ENCODE data around the gene TAF11L14.
"Not testable (repeated sequence)": the region's sequence is repeated elsewhere in the genome, so short reads cannot be mapped to it uniquely, and the experiment has no call there.

TAF11L14 gene

DNA sequence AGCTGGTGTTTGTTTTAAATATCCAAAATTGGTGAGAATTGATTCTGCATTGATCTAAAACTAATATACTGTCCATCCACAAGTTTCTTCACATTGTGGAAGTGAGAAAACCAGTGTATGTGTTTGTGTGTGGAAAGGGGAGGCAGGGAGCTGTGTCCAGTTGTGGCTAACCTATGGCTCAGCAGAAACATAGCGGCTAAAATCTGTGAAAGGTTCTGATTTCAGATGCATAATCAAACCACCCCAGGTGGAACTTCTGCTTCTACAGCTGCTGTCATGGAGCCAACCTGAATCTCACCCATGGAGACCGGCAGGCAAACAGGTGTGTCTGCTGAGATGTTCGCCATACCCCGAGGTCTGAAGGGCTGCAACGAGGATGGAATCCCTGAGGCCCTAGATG is at the start of gene TAF11L14:
Gene TAF11L14 (plus strand): TSS at position 301 of the 400 bp plus-strand sequence.
- no peak for DNase-seq

DNA sequence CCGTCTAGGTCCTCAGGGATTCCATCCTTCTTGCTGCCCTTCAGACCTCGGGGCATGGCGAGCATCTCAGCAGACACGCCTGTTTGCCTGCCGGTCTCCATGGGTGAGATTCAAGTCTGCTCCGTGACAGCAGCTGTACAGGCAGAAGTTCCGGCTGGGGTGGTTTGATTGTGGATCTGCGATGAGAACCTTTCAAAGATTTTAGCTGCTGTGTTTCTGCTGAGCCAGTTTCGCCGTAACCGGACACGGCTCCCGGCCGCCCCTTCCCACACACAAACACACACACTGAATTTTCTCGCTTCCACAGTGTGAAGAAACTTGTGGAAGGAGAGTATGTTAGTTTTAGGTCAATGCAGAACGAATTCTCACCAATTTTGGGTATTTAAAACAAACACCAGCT is 48.6 kb upstream of the TAF11L14 start, which contains the start of gene TAF11L7:
Gene TAF11L7 (minus strand): TSS at position 101 of the 400 bp plus-strand sequence.
- not testable (repeated sequence) for DNase-seq

DNA sequence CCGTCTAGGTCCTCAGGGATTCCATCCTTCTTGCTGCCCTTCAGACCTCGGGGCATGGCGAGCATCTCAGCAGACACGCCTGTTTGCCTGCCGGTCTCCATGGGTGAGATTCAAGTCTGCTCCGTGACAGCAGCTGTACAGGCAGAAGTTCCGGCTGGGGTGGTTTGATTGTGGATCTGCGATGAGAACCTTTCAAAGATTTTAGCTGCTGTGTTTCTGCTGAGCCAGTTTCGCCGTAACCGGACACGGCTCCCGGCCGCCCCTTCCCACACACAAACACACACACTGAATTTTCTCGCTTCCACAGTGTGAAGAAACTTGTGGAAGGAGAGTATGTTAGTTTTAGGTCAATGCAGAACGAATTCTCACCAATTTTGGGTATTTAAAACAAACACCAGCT is 43.4 kb upstream of the TAF11L14 start, which contains the start of gene TAF11L8:
Gene TAF11L8 (minus strand): TSS at position 101 of the 400 bp plus-strand sequence.
- not testable (repeated sequence) for DNase-seq

DNA sequence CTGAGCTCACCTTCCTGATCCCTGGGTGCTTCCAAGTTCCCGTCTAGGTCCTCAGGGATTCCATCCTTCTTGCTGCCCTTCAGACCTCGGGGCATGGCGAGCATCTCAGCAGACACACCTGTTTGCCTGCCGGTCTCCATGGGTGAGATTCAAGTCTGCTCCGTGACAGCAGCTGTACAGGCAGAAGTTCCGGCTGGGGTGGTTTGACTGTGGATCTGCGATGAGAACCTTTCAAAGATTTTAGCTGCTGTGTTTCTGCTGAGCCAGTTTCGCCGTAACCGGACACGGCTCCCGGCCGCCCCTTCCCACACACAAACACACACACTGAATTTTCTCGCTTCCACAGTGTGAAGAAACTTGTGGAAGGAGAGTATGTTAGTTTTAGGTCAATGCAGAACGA is 40.0 kb upstream of the TAF11L14 start, which contains the start of gene TAF11L9:
Gene TAF11L9 (minus strand): TSS at position 140 of the 400 bp plus-strand sequence.
- DNase-seq: not testable (repeated sequence)

DNA sequence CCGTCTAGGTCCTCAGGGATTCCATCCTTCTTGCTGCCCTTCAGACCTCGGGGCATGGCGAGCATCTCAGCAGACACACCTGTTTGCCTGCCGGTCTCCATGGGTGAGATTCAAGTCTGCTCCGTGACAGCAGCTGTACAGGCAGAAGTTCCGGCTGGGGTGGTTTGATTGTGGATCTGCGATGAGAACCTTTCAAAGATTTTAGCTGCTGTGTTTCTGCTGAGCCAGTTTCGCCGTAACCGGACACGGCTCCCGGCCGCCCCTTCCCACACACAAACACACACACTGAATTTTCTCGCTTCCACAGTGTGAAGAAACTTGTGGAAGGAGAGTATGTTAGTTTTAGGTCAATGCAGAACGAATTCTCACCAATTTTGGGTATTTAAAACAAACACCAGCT is 36.5 kb upstream of the TAF11L14 start, which contains the start of gene TAF11L10:
Gene TAF11L10 (minus strand): TSS at position 101 of the 400 bp plus-strand sequence.
- not testable (repeated sequence) for DNase-seq

DNA sequence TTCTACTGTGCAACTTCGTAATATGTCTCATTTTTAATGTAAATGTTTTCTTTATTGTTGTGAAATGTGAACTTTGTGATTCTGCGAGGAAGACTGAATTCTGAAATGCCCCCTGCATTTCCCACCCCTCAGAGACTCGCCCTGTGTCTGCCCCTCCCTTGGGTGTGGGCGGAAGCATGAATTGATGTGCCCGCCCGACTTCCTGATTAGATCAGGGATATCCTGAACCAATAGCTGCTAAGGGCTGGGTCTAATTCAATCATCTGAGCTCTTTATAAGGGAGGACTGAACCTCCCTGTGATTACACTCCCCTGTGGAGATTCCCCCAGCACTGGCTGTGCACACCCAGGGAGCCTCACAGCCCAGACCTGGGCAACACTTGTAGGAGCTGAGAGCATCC is 30.4 kb upstream of the TAF11L14 start, which contains the start of gene TAF11L11:
Gene TAF11L11 (plus strand): TSS at position 304 of the 400 bp plus-strand sequence.
- not testable (repeated sequence) for DNase-seq

DNA sequence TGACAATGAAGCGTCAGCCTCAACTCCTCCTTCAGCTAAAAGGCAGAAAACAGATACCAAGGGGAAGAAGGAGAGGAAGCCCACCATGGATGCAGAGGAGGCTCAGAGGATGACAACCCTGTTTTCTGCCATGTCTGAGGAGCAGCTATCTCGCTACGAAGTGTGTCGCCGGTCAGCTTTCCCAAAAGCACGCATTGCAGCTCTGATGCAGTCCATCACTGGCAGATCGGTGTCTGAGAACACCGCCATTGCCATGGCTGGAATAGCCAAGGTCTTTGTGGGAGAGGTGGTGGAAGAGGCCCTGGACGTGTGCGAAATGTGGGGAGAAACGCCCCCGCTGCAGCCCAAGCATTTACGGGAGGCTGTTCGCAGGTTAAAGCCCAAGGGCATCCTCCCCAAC is 29.3 kb upstream of the TAF11L14 start:
- DNase-seq: no peak

DNA sequence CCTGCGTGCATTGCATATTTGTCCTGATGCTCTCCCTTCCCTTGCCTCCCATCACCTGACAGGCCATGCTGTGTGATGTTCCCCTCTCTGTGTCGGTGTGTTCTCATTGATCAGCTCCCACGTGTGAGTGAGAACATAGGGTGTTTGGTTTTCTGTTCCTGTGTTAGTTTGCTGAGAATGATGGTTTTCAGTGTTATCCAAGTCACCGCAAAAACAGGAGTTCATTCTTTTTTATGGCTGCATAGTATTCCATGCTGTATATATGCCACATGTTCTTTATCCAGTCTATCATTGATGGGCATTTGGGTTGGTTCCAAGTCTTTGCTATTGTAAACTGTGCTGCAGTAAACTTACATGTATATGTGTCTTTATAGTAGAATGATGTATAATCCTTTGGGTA is 26.8 kb upstream of the TAF11L14 start:
- not testable (repeated sequence) for DNase-seq

DNA sequence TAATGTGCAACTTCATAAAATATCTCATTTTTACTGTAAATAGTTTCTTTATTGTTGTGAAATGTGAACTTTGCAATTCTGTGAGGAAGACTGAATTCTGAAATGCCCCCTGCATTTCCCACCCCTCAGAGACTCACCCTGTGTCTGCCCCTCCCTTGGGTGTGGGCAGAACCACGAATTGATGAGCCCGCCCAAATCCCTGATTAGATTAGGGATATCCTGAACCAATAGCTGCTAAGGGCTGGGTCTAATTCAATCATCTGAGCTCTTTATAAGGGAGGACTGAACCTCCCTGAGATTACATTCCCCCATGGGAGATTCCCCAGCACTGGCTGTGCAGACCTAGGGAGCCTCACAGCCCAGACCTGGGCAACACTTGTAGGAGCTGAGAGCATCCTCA is 24.2 kb upstream of the TAF11L14 start, which contains the start of gene TAF11L12:
Gene TAF11L12 (plus strand): TSS at position 301 of the 400 bp plus-strand sequence.
- not testable (repeated sequence) for DNase-seq

DNA sequence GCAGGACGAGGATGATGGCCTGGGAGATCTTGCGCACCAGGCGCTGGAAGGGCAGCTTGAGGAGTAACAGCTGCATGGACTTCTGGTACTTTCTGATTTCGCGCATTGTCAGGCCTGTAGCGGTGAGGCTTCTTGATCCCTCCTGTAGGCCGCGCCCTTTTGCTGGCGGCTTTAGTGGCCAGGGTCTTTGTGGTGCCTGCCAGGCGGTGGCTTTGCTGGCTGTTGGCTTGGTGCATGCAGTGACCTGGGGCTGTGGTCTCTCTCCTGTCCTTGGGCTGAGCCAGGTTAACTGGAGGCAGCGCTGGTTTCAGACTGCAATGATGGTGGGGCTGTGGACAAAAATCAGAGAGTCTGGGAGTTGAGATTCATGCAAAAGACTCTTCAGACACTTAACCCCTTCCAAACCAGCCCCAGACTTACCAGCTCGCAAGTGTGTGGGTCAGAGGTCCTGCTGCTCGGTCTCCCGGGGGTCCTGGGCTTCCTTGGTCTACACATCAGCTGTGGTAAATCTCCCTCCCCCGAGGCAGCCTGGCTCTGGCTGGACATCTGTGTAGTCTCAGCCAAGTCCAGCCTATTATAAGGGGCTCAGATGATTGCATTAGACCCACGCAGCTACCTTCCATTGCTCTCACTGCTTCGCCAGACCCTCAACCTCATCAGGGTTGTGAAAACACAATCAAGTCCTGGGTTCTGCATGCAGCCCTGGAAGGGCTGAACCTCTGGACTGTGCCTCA is 19.2 kb upstream of the TAF11L14 start:
- DNase-seq: no peak

DNA sequence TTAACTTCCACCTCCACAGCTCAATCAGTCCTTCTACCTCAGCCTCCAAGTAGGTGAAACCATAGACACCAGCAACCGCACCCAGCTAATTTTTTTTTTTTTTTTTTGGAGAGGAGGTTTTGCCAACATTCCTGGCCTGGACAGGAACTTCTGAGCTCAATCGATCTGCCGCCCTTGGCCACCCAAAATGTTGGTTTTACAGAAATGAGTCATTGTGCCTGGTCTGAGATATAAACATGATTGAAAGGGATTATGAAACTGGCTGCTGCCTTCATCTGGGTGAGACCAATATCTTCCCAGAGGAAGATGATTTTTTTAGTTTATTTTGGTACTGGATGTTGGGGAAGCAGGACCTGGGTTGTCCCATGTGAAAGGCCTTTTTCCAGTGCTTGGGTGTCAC is 14.9 kb upstream of the TAF11L14 start:
- DNase-seq: no peak

DNA sequence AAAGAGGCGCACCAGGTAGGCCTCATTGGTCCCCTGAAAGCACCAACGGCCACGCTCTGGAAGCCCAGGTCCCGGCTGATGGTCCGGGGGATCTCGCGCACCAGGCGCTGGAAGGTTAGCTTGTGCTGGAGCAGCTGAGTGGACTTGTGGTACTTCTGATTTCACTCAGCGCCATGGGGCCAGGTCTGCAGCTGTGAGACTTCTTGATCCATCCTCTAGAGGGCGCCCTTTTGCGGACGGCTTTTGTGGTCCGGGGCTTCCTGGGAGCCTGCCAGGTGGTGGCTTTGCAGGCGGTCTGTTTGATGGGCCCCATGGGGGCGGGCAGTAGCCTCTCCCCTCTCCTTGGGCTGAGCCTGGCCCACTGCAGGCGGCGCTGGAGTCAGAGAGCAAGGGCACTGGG is 13.6 kb upstream of the TAF11L14 start:
- no peak for DNase-seq

DNA sequence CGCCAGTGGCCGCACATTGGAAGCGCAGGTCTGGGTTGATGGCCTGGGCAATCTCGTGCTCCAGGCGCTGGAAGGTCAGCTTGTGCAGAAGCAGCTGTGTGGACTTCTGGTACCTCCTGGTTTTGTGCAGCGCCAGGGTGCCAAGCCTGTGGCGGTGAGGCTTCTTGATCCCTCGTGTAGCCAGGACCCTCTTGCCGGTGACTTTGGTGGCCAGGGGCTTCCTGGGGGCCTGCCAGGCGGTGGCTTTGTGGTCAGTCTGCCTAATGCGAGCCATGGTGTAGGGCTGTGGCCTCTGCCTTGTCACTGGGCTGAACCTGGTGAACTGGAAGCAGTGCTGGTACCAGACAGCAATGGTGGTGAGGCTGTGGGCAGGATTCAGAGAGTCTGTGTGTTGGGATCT is 8.6 kb upstream of the TAF11L14 start:
- DNase-seq: no peak

DNA sequence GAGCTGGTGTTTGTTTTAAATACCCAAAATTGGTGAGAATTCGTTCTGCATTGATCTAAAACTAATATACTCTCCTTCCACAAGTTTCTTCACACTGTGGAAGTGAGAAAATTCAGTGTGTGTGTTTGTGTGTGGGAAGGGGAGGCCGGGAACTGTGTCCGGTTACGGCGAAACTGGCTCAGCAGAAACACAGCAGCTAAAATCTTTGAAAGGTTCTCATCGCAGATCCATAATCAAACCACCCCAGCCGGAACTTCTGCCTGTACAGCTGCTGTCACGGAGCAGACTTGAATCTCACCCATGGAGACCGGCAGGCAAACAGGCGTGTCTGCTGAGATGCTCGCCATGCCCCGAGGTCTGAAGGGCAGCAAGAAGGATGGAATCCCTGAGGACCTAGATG is 2.5 kb upstream of the TAF11L14 start, which contains the start of gene TAF11L13:
Gene TAF11L13 (plus strand): TSS at position 301 of the 400 bp plus-strand sequence.
- DNase-seq: not testable (repeated sequence)

DNA sequence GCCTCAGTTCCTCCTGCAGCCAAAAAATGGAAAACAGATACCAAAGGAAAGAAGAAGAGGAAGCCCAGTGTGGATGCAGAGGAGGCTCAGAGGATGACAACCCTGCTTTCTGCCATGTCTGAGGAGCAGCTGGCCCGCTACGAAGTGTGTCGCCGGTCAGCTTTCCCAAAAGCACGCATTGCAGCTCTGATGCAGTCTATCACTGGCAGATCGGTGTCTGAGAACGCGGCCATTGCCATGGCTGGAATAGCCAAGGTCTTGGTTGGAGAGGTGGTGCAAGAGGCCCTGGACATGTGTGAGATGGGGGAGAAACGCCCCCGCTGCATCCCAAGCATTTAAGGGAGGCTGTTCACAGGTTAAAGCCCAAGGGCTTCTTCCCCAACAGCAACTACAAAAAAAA is 15.0 kb downstream of the TAF11L14 start:
- DNase-seq: not testable (repeated sequence)

DNA sequence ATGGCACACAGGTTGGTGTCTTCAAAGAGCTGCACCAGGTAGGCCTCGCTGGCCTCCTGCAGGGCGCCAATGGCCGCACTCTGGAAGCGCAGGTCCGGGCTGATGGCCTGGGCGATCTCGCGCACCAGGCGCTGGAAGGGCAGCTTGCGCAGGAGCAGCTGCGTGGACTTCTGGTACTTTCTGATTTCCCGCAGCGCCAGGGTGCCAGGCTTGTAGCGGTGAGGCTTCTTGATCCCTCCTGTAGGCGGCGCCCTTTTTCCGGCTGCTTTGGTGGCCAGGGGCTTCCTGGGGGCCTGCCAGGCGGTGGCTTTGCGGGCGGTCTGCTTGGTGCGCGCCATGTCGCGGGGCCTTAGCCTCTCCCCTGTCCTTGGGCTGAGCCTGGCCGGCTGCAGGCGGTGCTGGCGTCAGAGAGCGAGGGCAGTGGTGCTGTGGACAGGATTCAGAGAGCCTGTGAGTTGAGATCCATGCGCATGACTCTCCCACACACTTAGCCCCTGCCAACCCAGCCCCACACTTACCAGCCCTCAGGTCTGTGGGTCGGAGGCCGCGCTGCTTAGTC is 21.0 kb downstream of the TAF11L14 start:
- not testable (repeated sequence) for DNase-seq

DNA sequence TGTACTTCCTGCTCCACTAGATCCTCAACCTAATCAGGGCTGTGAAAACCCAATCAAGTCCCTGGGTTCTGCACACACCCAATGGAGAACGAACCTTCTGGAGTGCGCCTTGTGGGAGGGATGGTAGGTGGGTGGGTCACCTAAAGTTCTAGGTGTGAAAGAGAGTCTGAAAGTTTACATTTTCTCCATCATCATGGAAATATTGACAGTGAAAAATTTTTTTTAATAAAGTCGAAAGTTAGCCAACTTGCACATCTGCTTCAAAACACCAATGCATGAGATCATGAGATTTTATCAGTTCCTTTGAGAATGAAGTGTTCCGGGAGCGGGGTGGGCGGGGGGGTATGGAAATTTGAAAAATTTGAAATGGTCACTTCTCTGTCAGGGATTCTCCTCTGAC is 21.7 kb downstream of the TAF11L14 start:
- DNase-seq: no peak

DNA sequence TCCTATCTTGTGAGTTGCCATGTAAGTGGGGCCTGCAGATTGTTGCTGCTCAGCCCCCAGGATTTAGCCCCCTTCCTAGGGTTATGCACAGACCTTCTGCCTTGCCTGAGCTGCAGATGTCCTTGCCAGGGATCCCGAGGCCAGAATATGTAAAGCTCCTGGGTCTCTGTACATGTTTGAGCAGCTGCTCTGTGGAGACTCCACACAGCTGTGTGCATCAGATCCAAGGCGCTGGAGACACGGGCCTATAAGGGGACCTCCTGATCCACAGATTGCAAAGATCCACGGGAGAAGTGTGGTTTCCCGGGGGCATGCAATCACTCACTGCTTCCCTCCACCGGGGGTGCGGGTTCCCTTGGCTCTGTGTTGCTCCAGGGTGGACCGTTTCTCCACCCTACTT is 28.9 kb downstream of the TAF11L14 start:
- no peak for DNase-seq

DNA sequence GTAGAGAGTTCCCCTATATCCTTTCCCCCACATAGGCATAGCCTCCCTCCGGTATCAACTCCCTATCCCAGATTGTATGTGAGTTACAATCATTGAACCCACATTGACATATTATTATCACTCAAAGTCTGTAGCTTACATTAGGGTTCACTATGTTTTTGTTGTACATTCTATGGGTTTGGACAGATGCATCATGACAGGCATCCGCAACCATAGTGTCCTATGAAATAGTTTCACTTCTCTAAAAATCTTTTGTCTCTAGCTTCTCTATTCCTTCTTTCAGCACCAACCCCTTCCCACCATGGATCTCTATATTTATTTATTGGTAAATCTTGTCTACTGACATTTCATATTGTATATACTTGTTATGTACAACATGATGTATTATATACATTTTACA is 31.6 kb downstream of the TAF11L14 start:
- DNase-seq: no peak

DNA sequence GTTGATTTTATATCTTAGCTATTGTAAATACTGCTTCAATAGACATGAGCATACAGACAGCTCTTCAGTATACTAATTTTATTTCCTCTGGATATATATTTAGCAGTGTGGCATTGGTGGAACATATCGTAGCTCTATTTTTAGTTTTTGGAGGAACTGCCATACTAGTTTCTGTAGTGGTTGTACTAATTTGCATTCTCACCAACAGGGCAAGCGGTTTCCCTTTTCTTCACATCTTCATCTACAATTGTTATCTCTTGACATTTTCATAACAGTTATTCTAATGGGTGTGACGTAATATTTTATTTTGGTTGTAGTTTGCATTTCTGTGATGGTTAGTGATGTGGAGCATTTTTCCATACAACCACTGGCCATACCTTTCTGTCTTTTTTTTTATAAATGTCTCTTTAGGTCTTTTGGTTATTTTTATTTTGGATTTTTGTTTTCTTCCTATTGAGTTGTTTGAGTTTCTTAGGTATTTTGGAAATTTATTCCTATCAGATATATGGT is 32.5 kb downstream of the TAF11L14 start:
- no peak for DNase-seq

DNA sequence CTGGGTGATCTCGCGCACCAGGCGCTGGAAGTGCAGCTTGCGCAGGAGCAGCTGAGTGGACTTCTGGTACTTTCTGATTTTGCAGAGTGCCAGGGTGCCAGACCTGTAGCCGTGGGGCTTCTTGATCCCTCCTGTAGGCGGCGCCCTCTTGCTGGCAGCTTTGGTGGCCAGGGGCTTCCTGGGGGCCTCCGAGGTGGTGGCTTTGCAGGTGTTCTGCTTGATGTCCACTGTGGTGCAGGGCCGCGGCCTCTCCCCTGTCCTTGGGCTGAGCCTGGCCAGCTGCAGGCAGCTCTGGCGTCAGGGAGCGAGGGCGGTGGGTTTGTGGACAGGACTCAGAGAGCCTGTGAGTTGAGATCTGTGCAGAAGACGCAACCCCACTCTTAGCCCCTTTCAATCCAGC is 36.1 kb downstream of the TAF11L14 start:
- DNase-seq: no peak

DNA sequence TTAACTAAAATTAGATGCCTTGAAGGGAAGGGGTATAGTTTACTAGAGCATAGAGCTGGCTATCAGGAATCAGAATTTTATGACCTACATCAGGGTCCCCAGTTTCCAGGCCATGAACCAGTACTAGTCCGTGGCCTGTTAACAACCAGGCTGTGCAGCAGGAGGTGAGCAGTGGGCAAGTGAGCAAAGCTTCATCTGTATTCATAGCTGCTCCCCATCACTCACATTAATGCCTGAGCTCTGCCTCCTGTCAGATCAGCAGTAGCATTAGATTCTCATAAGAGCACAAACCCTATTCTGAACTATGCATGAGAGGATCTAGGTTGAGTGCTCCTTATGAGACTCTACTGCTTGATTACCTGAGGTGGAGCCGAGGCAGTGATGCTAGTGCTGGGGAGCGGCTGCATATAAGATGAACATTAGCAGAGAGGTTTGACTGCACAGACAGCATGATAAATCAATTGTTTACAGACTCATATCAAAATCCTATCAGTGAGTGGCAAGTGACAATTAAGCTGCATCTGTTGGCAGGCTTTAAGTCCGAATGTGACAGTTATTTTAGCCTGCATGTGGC is 44.6 kb downstream of the TAF11L14 start:
- DNase-seq: no peak

DNA sequence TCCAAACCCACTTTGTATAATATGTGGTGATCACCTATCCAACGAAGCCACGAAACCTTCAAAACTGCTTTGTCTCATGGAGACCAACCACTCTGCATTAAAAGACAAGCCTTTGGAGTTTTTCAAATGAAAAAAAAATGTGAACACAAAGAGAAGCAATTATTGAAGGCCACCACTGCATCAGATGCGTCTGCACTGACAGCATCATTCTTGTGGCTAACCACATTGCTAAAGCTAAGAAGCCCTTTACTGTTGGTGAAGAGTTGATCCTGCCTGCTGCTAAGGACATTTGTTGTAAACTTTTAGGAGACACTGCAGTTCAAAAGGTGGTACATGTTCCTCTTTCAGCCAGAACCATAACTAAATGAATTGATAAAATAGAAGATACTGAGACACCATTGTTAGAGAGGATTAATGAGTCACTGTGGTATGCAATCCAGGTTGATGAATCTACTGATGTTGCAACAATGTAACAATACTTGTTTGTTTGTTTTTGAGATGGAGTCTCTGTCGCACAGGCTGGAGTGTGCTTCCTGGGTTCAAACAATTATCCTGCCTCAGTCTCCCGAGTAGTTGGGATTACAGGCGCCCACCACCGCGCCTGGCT is 45.4 kb downstream of the TAF11L14 start:
- DNase-seq: no peak

Measured in CD4-positive, alpha-beta T cell treated with Interleukin-12 subunit alpha and Interleukin-12 subunit beta, for 1 hour (primary cell).